Ammon's horn (tissue), 1 donor: ENCODE data around the gene BNIP3.
"Not testable (repeated sequence)": the region's sequence is repeated elsewhere in the genome, so short reads cannot be mapped to it uniquely, and the experiment has no call there.

Experiments used
- DNase-seq: peaks from one replicate; pipeline ENCODE4 v3.0.0-alpha.2; 2016; ENCODE audit warnings: low spot score

Gene BNIP3

GRCh38 chr10:132001238-132001972 is 19.7 kb upstream of the BNIP3 start:
- DNase-seq: no peak

- no peak for DNase-seq
Observed at GRCh38 chr10:131998845-131999681, 17.3 kb upstream of the BNIP3 start.

GRCh38 chr10:131998050-131998844 is 16.5 kb upstream of the BNIP3 start:
- DNase-seq: no peak

GRCh38 chr10:131997366-131998049 is 15.8 kb upstream of the BNIP3 start:
- DNase-seq: peak; percentile 39

GRCh38 chr10:131996466-131997365 is 15.0 kb upstream of the BNIP3 start:
- peak; percentile 80 for DNase-seq

GRCh38 chr10:131994435-131994834 is 12.7 kb upstream of the BNIP3 start:
- no peak for DNase-seq

GRCh38 chr10:131993275-131993674 is 11.6 kb upstream of the BNIP3 start:
- DNase-seq: no peak

- no peak for DNase-seq
Observed at GRCh38 chr10:131991726-131992125, 10.0 kb upstream of the BNIP3 start.

- DNase-seq: not testable (repeated sequence)
Observed at GRCh38 chr10:131987786-131988185, 6.1 kb upstream of the BNIP3 start.

- not testable (repeated sequence) for DNase-seq
Observed at GRCh38 chr10:131987301-131987700, 5.6 kb upstream of the BNIP3 start.

- not testable (repeated sequence) for DNase-seq
Observed at GRCh38 chr10:131986851-131987250, 5.1 kb upstream of the BNIP3 start.

- no peak for DNase-seq
Observed at GRCh38 chr10:131983780-131984179, 2.1 kb upstream of the BNIP3 start.

- no peak for DNase-seq
Observed at GRCh38 chr10:131982796-131983195, 1.1 kb upstream of the BNIP3 start.

- DNase-seq: no peak
Observed at GRCh38 chr10:131982185-131982756, 548 bp upstream of the BNIP3 start.

- no peak for DNase-seq
Observed at GRCh38 chr10:131980761-131981428, 828 bp downstream of the BNIP3 start.

- DNase-seq: no peak
Observed at GRCh38 chr10:131980321-131980720, 1.4 kb downstream of the BNIP3 start.

GRCh38 chr10:131979821-131980270 is 1.9 kb downstream of the BNIP3 start:
- no peak for DNase-seq

- DNase-seq: no peak
Observed at GRCh38 chr10:131979336-131979735, 2.4 kb downstream of the BNIP3 start.

- DNase-seq: no peak
Observed at GRCh38 chr10:131978851-131979250, 2.9 kb downstream of the BNIP3 start.

- no peak for DNase-seq
Observed at GRCh38 chr10:131978366-131978765, 3.4 kb downstream of the BNIP3 start.
